KMS-11 (cell line): ENCODE data around the gene ZRANB3.
"Not testable (repeated sequence)": the region's sequence is repeated elsewhere in the genome, so short reads cannot be mapped to it uniquely, and the experiment has no call there.

Experiments used
- H2AFZ ChIP-seq: fragments of 200-600 bp; sonication (generic); 2 replicates; pipeline ENCODE4 v1.6.1; 2016; ENCODE audit warnings: antibody characterized with exemption, mixed run types, low read depth
- H3K27ac ChIP-seq: fragments of 200-600 bp; sonication (generic); 2 replicates; pipeline ENCODE4 v1.6.1; 2016; ENCODE audit warnings: mild to moderate bottlenecking, mixed run types
- H3K27me3 ChIP-seq: fragments of 200-600 bp; sonication (generic); 2 replicates; pipeline ENCODE4 v1.6.1; 2017; ENCODE audit warnings: mild to moderate bottlenecking, low read depth, mixed run types, moderate library complexity; ENCODE audit not compliant: insufficient read depth
- H3K36me3 ChIP-seq: fragments of 200-600 bp; sonication (generic); 2 replicates; pipeline ENCODE4 v1.6.1; 2017; ENCODE audit warnings: mild to moderate bottlenecking, mixed run types; ENCODE audit not compliant: insufficient read depth
- H3K4me1 ChIP-seq: fragments of 200-600 bp; sonication (generic); 2 replicates; pipeline ENCODE4 v1.6.1; 2016; ENCODE audit warnings: mild to moderate bottlenecking, low read depth, mixed run types; ENCODE audit not compliant: poor library complexity, severe bottlenecking
- H3K4me2 ChIP-seq: fragments of 200-600 bp; sonication (generic); 2 replicates; pipeline ENCODE4 v1.7.0; 2016; ENCODE audit warnings: mild to moderate bottlenecking, mixed run types
- H3K4me3 ChIP-seq: fragments of 200-600 bp; sonication (generic); IDR thresholded peaks from 2 replicates; pipeline ENCODE4 v1.6.1; 2017; ENCODE audit warnings: low read depth, low read length, mixed read lengths; ENCODE audit not compliant: insufficient read depth
- H3K79me2 ChIP-seq: fragments of 200-600 bp; sonication (generic); 2 replicates; pipeline ENCODE4 v1.6.1; 2016; ENCODE audit warnings: low read depth, mixed run types; ENCODE audit not compliant: insufficient read depth
- H3K9ac ChIP-seq: fragments of 200-600 bp; sonication (generic); 2 replicates; pipeline ENCODE4 v1.6.1; 2016; ENCODE audit warnings: mild to moderate bottlenecking, mixed run types
- H4K20me1 ChIP-seq: fragments of 200-600 bp; sonication (generic); 2 replicates; pipeline ENCODE4 v1.6.1; 2016; ENCODE audit warnings: mild to moderate bottlenecking, mixed run types; ENCODE audit not compliant: insufficient read depth
- TF ChIP-seq, protein P1 (sequence below): fragments of 200-600 bp; sonication (generic); conservative IDR thresholded peaks from 2 replicates; pipeline ENCODE4 v1.6.1; 2017; ENCODE audit warnings: low read depth, mild to moderate bottlenecking, antibody characterized with exemption, low read length, moderate library complexity, mixed read lengths

The ZRANB3 gene

DNA sequence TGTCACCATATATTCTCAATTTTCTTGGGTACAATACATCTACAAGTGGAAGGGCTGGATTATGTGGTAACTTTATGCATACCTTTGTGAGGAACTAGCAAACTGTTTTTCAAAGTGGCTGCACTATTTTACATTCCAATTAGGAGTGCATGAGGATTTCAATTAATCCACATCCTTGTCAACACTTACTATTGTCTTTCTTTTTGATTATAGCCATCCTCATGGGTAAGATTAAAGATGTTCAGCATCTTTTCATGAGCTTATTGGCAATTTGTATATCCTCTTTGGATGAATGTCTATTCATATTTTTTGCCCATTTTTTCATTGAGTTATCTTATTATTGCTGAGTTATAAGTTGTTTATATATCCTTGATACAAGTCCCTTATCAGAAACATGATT is 73.7 kb downstream of the ZRANB3 start:
- no peak overlapping the region for H3K27ac ChIP-seq
- H3K36me3 ChIP-seq, result no peaks in the 10 kb centered on the region
- no peaks in the 10 kb centered on the region for H3K79me2 ChIP-seq
- no peak overlapping the region for H3K4me2 ChIP-seq
- no peak overlapping the region for H2AFZ ChIP-seq
- TF ChIP-seq, protein P1, sequence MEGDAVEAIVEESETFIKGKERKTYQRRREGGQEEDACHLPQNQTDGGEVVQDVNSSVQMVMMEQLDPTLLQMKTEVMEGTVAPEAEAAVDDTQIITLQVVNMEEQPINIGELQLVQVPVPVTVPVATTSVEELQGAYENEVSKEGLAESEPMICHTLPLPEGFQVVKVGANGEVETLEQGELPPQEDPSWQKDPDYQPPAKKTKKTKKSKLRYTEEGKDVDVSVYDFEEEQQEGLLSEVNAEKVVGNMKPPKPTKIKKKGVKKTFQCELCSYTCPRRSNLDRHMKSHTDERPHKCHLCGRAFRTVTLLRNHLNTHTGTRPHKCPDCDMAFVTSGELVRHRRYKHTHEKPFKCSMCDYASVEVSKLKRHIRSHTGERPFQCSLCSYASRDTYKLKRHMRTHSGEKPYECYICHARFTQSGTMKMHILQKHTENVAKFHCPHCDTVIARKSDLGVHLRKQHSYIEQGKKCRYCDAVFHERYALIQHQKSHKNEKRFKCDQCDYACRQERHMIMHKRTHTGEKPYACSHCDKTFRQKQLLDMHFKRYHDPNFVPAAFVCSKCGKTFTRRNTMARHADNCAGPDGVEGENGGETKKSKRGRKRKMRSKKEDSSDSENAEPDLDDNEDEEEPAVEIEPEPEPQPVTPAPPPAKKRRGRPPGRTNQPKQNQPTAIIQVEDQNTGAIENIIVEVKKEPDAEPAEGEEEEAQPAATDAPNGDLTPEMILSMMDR, result no peak
- no peak overlapping the region for H3K9ac ChIP-seq
- no peaks in the 10 kb centered on the region for H3K27me3 ChIP-seq
- no peaks in the 10 kb centered on the region for H4K20me1 ChIP-seq
- no peak overlapping the region for H3K4me3 ChIP-seq
- no peaks in the 10 kb centered on the region for H3K4me1 ChIP-seq

DNA sequence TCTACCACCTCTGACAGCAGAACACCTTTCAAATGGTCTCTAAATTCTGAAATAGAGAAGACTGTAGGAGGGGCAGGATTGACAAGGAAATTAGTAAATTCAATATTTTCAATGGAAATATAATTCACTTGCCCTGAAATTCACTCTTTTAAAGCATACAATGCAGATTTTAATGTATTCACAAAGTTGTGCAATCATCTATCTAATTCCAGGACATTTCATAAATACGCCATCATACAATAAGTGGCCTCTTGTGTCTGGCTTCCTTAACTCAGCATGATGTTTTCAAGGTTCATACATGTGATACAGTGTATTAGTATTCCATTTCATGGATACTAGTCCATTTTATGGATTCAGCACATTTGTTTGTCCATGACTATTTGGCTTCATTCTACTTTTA is 74.2 kb downstream of the ZRANB3 start:
- TF ChIP-seq, protein P1, result no peak
- Histone ChIP-seq H3K36me3 (no peaks in the 10 kb centered on the region), H3K27me3 (no peaks in the 10 kb centered on the region), H3K27ac (no peak overlapping the region), H3K79me2 (no peaks in the 10 kb centered on the region), H4K20me1 (no peaks in the 10 kb centered on the region), H3K4me1 (no peaks in the 10 kb centered on the region), H3K4me3 (no peak overlapping the region), H3K9ac (no peak overlapping the region), H2AFZ (no peak overlapping the region), H3K4me2 (no peak overlapping the region)

DNA sequence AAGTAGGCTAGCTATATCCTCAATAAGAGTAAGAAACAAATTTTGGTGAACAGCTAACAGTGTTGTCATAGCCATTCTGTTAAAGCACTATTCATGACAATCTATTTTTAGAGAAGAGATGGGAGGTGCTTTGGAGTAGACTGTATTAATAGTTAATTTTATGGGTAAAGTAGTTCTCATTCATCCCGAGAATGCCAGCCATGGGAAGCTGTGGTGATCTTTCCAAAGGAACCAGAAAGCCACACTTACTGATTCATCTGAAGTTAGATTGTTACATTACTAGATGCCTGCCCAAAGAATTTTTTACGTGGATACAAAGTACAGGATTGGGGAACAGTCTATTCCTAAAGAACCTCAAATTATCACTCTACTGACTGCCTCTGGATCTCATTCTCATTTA is 74.6 kb downstream of the ZRANB3 start:
- TF ChIP-seq, protein P1, result no peak
- Histone ChIP-seq H3K9ac (no peak overlapping the region), H2AFZ (no peak overlapping the region), H3K4me2 (no peak overlapping the region), H4K20me1 (no peaks in the 10 kb centered on the region), H3K4me3 (no peak overlapping the region), H3K27ac (no peak overlapping the region), H3K27me3 (no peaks in the 10 kb centered on the region), H3K79me2 (no peaks in the 10 kb centered on the region), H3K36me3 (no peaks in the 10 kb centered on the region), H3K4me1 (no peaks in the 10 kb centered on the region)

DNA sequence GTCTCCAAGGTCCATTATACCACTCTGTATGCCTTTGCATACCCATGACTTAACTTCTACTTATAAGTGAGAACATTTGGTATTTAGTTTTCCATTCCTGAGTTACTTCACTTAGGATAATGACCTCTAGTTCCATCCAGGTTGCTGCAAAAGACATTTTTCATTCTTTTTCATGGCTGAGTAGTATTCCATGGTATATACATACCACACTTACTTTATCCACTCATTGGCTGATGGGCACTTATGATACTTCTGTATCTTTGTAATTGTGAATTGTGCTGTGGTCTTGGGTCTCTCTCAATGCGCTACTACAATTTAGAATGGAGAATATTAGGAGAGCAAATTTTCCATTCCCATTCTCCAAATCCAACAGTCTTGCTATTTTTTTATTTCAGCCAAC is 76.4 kb downstream of the ZRANB3 start:
- no peaks in the 10 kb centered on the region for H3K36me3 ChIP-seq
- no peak overlapping the region for H3K9ac ChIP-seq
- no peak overlapping the region for H3K4me2 ChIP-seq
- no peaks in the 10 kb centered on the region for H3K79me2 ChIP-seq
- H3K27ac ChIP-seq, result no peak overlapping the region
- no peaks in the 10 kb centered on the region for H3K27me3 ChIP-seq
- TF ChIP-seq, protein P1, result no peak
- H3K4me3 ChIP-seq, result no peak overlapping the region
- no peaks in the 10 kb centered on the region for H4K20me1 ChIP-seq
- H2AFZ ChIP-seq, result no peak overlapping the region
- H3K4me1 ChIP-seq, result no peaks in the 10 kb centered on the region

DNA sequence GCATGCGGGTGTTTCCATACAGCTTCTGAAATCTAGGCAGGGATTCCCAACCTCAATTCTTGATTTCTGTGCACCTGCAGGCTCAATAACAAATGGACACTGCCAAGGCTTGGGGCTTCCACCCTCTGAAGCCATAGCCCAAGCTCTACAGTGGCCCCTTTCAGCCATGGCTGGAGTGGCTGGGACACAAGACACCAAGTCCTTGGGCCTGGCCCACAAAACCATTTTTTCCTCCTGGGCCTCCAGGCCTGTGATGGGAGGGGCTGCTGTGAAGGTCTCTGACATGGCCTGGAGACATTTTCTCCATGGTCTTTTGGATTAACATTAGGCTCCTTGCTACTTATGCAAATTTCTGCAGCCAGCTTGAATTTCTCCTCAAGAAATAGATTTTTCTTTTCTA is 78.0 kb downstream of the ZRANB3 start:
- H3K4me2 ChIP-seq, H3K79me2 ChIP-seq, H2AFZ ChIP-seq, H3K27ac ChIP-seq, H3K4me1 ChIP-seq, H3K9ac ChIP-seq, H4K20me1 ChIP-seq, H3K27me3 ChIP-seq, H3K36me3 ChIP-seq, H3K4me3 ChIP-seq: not testable (repeated sequence)
